ENCODE data around the gene CAPG. TPM values are rescaled to one million over a fixed set of nuclear protein-coding genes. Genes with fewer than 3 reads are reported as not detected.
A peak's percentile ranks its signal among the peaks of the same experiment; 100 is the strongest.

CAPG gene
- total and polyA plus RNA-seq, 2 donors from 2014 or later: 361 to 377 TPM

DNA sequence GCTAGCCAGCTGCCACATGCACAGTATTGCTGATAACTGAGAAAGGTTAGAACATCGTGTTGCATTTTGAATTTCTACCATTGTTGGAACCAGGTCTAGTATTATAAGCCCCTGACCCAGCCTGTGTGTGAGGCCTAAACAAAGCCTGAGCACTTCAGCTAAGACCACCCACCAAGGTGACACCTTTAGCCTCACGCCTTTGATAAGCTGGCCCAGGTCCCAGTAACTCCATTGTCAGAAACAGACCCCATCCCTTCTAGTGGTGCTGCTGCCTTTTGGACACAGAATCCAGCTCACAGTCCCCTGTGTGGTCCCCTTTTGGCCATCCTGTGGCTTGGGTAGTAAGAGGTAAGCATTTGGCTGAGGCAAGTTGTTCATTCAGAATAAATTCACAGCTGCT, 54.0 kb downstream of the CAPG start:
- Histone ChIP-seq H3K4me1 (ENCODE audit: control insufficient read depth in 2 of 3, insufficient read depth in 2 of 3, low read depth in 1 of 3, low read length in 3 of 3) (peaks cover 0 to 14% (median 3%) of the 10 kb centered on the region in 3 donors), H3K27ac (ENCODE audit: low read depth in 2 of 2, low read length in 2 of 2) (no peak overlapping the region), H3K9ac (ENCODE audit: low read length in 3 of 3) (no peak overlapping the region), H3K27me3 (ENCODE audit: control insufficient read depth, insufficient read depth, low read length) (no peaks in the 10 kb centered on the region), H3K9me3 (ENCODE audit: control insufficient read depth in 2 of 3, insufficient read depth in 1 of 3, low read length in 3 of 3) (no peaks in the 10 kb centered on the region), H3K36me3 (ENCODE audit: control insufficient read depth in 2 of 3, insufficient read depth in 3 of 3, low read length in 3 of 3) (peaks cover 2 to 8% (median 3%) of the 10 kb centered on the region in 3 donors), H3K4me3 (ENCODE audit: low read length in 3 of 3) (no peak overlapping the region)
- TF ChIP-seq, protein P1, sequence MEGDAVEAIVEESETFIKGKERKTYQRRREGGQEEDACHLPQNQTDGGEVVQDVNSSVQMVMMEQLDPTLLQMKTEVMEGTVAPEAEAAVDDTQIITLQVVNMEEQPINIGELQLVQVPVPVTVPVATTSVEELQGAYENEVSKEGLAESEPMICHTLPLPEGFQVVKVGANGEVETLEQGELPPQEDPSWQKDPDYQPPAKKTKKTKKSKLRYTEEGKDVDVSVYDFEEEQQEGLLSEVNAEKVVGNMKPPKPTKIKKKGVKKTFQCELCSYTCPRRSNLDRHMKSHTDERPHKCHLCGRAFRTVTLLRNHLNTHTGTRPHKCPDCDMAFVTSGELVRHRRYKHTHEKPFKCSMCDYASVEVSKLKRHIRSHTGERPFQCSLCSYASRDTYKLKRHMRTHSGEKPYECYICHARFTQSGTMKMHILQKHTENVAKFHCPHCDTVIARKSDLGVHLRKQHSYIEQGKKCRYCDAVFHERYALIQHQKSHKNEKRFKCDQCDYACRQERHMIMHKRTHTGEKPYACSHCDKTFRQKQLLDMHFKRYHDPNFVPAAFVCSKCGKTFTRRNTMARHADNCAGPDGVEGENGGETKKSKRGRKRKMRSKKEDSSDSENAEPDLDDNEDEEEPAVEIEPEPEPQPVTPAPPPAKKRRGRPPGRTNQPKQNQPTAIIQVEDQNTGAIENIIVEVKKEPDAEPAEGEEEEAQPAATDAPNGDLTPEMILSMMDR (IDR thresholded peaks at IDR 0.05; ENCODE audit: borderline replicate concordance, extremely low read depth, insufficient read depth): no peak
- intact Hi-C loops (cut with DNase I): no loop called here
- FAIRE-seq (no peak), DNase-seq (no peak)

DNA sequence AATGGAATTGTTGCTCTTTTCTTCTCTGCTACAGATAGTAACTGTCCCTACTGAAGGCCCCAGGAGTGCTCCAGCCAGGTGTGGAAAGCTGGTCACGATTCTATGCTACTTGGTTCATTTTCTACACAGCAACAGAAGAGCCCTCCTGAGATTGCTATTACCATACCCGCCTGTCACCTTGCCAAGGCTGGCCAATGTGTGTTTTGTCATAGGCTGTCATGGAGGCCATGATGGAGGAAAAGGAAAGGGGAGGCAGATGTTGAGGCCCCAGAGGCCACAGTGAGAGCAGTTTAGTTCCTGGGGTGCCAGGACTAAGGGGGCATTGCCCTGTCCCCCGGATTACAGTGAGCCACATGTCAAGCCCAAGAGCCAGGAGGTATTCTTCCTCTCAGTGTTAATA, 54.6 kb downstream of the CAPG start:
- intact Hi-C loops (cut with DNase I): no loop called here
- H3K27ac ChIP-seq (ENCODE audit: low read depth in 2 of 2, low read length in 2 of 2): no peak overlapping the region
- FAIRE-seq: no peak
- H3K36me3 ChIP-seq (ENCODE audit: control insufficient read depth in 2 of 3, insufficient read depth in 3 of 3, low read length in 3 of 3): peaks cover 2 to 14% (median 7%) of the 10 kb centered on the region in 3 donors
- peak overlapping the region; percentile 90 to 99 (median 98) for H3K4me3 ChIP-seq (ENCODE audit: low read length in 3 of 3)
- peak overlapping the region in 2 of 3 donors; percentile 31 to 96 for H3K9ac ChIP-seq (ENCODE audit: low read length in 3 of 3)
- TF ChIP-seq, protein P1 (IDR thresholded peaks at IDR 0.05; ENCODE audit: borderline replicate concordance, extremely low read depth, insufficient read depth): no peak
- H3K4me1 ChIP-seq (ENCODE audit: control insufficient read depth in 2 of 3, insufficient read depth in 2 of 3, low read depth in 1 of 3, low read length in 3 of 3): peaks cover 0 to 14% (median 3%) of the 10 kb centered on the region in 3 donors
- H3K27me3 ChIP-seq (ENCODE audit: control insufficient read depth, insufficient read depth, low read length): no peaks in the 10 kb centered on the region
- no peaks in the 10 kb centered on the region for H3K9me3 ChIP-seq (ENCODE audit: control insufficient read depth in 2 of 3, insufficient read depth in 1 of 3, low read length in 3 of 3)
- no peak for DNase-seq

DNA sequence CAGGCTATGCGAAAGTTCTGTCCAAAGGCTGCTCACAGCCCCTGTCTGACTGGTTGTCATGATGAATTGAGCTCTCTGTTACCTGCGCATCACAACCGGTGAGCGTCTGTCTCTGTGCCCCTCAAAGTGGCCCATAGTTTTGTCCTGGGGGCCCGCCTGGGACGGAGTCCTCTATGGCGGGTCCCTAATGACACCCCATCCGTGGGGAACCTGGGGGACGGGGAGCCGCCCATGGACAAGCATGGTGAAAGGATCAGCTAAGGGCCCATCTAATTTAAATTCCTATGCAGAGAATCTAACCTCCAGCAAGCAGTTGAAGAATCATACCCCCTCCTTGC, 55.1 kb downstream of the CAPG start:
- Histone ChIP-seq H3K4me3 (ENCODE audit: low read length in 3 of 3) (peak overlapping the region; percentile 90 to 99 (median 98)), H3K36me3 (ENCODE audit: control insufficient read depth in 2 of 3, insufficient read depth in 3 of 3, low read length in 3 of 3) (peaks cover 2 to 18% (median 7%) of the 10 kb centered on the region in 3 donors), H3K4me1 (ENCODE audit: control insufficient read depth in 2 of 3, insufficient read depth in 2 of 3, low read depth in 1 of 3, low read length in 3 of 3) (peaks cover 0 to 14% (median 3%) of the 10 kb centered on the region in 3 donors), H3K9ac (ENCODE audit: low read length in 3 of 3) (peak overlapping the region; percentile 31 to 97 (median 96)), H3K9me3 (ENCODE audit: control insufficient read depth in 2 of 3, insufficient read depth in 1 of 3, low read length in 3 of 3) (no peaks in the 10 kb centered on the region), H3K27me3 (ENCODE audit: control insufficient read depth, insufficient read depth, low read length) (no peaks in the 10 kb centered on the region), H3K27ac (ENCODE audit: low read depth in 2 of 2, low read length in 2 of 2) (peak overlapping the region; percentile 72 to 77)
- DNase-seq (no peak), FAIRE-seq (no peak)
- TF ChIP-seq, protein P1 (IDR thresholded peaks at IDR 0.05; ENCODE audit: borderline replicate concordance, extremely low read depth, insufficient read depth): no peak
- intact Hi-C loops (cut with DNase I): no loop called here
